ENCODE data around the gene ZNF69. TPM values are rescaled to one million over a fixed set of nuclear protein-coding genes. Genes with fewer than 3 reads are reported as not detected.
"Not testable (repeated sequence)": the region's sequence is repeated elsewhere in the genome, so short reads cannot be mapped to it uniquely, and the experiment has no call there.

Gene ZNF69
- total RNA-seq, 1 donor from 2014 or later = 29.6 TPM

- no peak for DNase-seq
- Mint-ChIP-seq H3K9me3 (ENCODE audit: unreplicated experiment) (peaks cover 7% of the 10 kb centered on the region), H3K27ac (ENCODE audit: unreplicated experiment) (no peak overlapping the region), H3K27me3 (ENCODE audit: unreplicated experiment) (peaks cover 2% of the 10 kb centered on the region), H3K36me3 (ENCODE audit: unreplicated experiment) (peaks cover 44% of the 10 kb centered on the region), H3K4me1 (ENCODE audit: low read depth, unreplicated experiment) (peaks cover under 1% of the 10 kb centered on the region), H3K4me3 (ENCODE audit: unreplicated experiment) (no peak overlapping the region)
- TF ChIP-seq CTCF (IDR thresholded peaks at IDR 0.05; ENCODE audit: partially characterized antibody, unreplicated experiment) = no peak
These were observed 34.2 kb upstream of the ZNF69 start for GRCh38 chr19:11853358-11853757.

- peaks cover 11% of the 10 kb centered on the region for H3K9me3 Mint-ChIP-seq (ENCODE audit: unreplicated experiment)
These were observed 30.9 kb upstream of the ZNF69 start for GRCh38 chr19:11856596-11857250.

GRCh38 chr19:11860721-11861120, 26.9 kb upstream of the ZNF69 start:
- no peak for DNase-seq
- H3K36me3 Mint-ChIP-seq (ENCODE audit: unreplicated experiment) = peaks cover 77% of the 10 kb centered on the region
- no peaks in the 10 kb centered on the region for H3K27me3 Mint-ChIP-seq (ENCODE audit: unreplicated experiment)
- no peak overlapping the region for H3K27ac Mint-ChIP-seq (ENCODE audit: unreplicated experiment)
- no peak overlapping the region for H3K4me3 Mint-ChIP-seq (ENCODE audit: unreplicated experiment)
- TF ChIP-seq CTCF (IDR thresholded peaks at IDR 0.05; ENCODE audit: partially characterized antibody, unreplicated experiment) = no peak
- peaks cover 22% of the 10 kb centered on the region for H3K9me3 Mint-ChIP-seq (ENCODE audit: unreplicated experiment)
- H3K4me1 Mint-ChIP-seq (ENCODE audit: low read depth, unreplicated experiment) = no peaks in the 10 kb centered on the region

More at GRCh38 chr19:11856596-11857250, 30.9 kb upstream of the ZNF69 start:
- Mint-ChIP-seq H3K27ac (ENCODE audit: unreplicated experiment) (no peak overlapping the region), H3K4me3 (ENCODE audit: unreplicated experiment) (no peak overlapping the region), H3K36me3 (ENCODE audit: unreplicated experiment) (peaks cover 62% of the 10 kb centered on the region), H3K27me3 (ENCODE audit: unreplicated experiment) (no peaks in the 10 kb centered on the region), H3K4me1 (ENCODE audit: low read depth, unreplicated experiment) (no peaks in the 10 kb centered on the region)
- no peak for TF ChIP-seq CTCF (IDR thresholded peaks at IDR 0.05; ENCODE audit: partially characterized antibody, unreplicated experiment)
- DNase-seq = no peak

- no peaks in the 10 kb centered on the region for H3K27me3 Mint-ChIP-seq (ENCODE audit: unreplicated experiment)
These were observed 26.3 kb upstream of the ZNF69 start for GRCh38 chr19:11861301-11861700.

GRCh38 chr19:11867766-11868165, 19.8 kb upstream of the ZNF69 start:
- H3K27me3 Mint-ChIP-seq (ENCODE audit: unreplicated experiment); H3K4me1 Mint-ChIP-seq (ENCODE audit: low read depth, unreplicated experiment); H3K4me3 Mint-ChIP-seq (ENCODE audit: unreplicated experiment); H3K27ac Mint-ChIP-seq (ENCODE audit: unreplicated experiment); DNase-seq: not testable (repeated sequence)
- H3K36me3 Mint-ChIP-seq (ENCODE audit: unreplicated experiment) = peaks cover 74% of the 10 kb centered on the region
- H3K9me3 Mint-ChIP-seq (ENCODE audit: unreplicated experiment) = peaks cover 31% of the 10 kb centered on the region

More at GRCh38 chr19:11861301-11861700, 26.3 kb upstream of the ZNF69 start:
- TF ChIP-seq CTCF (IDR thresholded peaks at IDR 0.05; ENCODE audit: partially characterized antibody, unreplicated experiment) = no peak
- H3K27ac Mint-ChIP-seq (ENCODE audit: unreplicated experiment) = no peak overlapping the region
- peaks cover 27% of the 10 kb centered on the region for H3K9me3 Mint-ChIP-seq (ENCODE audit: unreplicated experiment)
- DNase-seq = no peak
- peaks cover 76% of the 10 kb centered on the region for H3K36me3 Mint-ChIP-seq (ENCODE audit: unreplicated experiment)
- no peak overlapping the region for H3K4me3 Mint-ChIP-seq (ENCODE audit: unreplicated experiment)
- H3K4me1 Mint-ChIP-seq (ENCODE audit: low read depth, unreplicated experiment) = no peaks in the 10 kb centered on the region
